ENCODE measurements around the gene OR6B1.
"Not testable (repeated sequence)": the region's sequence is repeated elsewhere in the genome, so short reads cannot be mapped to it uniquely, and the experiment has no call there.

The OR6B1 gene

GRCh38 chr7:144009361-144009760, 9.2 kb downstream of the OR6B1 start:
- H3K79me2 ChIP-seq (ENCODE audit: low read length) = no peaks in the 10 kb centered on the region
- H3F3A ChIP-seq (ENCODE audit: insufficient read depth, low read length) = no peaks in the 10 kb centered on the region
- H3K9me2 ChIP-seq (replicated peaks; ENCODE audit: insufficient read depth, low read length) = no peaks in the 10 kb centered on the region
- H3K9me3 ChIP-seq (replicated peaks; ENCODE audit: insufficient read depth, low read length) = no peaks in the 10 kb centered on the region
- H3K4me1 ChIP-seq (ENCODE audit: low read length) = no peaks in the 10 kb centered on the region
- no peaks in the 10 kb centered on the region for H3K36me3 ChIP-seq (replicated peaks; ENCODE audit: insufficient read depth, low read length)
- DNase-seq = no peak
- no peaks in the 10 kb centered on the region for H4K20me1 ChIP-seq (ENCODE audit: insufficient read depth, low read length)
- H3K4me3 ChIP-seq (ENCODE audit: low read length) = no peak overlapping the region
- TF ChIP-seq, protein P1, sequence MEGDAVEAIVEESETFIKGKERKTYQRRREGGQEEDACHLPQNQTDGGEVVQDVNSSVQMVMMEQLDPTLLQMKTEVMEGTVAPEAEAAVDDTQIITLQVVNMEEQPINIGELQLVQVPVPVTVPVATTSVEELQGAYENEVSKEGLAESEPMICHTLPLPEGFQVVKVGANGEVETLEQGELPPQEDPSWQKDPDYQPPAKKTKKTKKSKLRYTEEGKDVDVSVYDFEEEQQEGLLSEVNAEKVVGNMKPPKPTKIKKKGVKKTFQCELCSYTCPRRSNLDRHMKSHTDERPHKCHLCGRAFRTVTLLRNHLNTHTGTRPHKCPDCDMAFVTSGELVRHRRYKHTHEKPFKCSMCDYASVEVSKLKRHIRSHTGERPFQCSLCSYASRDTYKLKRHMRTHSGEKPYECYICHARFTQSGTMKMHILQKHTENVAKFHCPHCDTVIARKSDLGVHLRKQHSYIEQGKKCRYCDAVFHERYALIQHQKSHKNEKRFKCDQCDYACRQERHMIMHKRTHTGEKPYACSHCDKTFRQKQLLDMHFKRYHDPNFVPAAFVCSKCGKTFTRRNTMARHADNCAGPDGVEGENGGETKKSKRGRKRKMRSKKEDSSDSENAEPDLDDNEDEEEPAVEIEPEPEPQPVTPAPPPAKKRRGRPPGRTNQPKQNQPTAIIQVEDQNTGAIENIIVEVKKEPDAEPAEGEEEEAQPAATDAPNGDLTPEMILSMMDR (IDR thresholded peaks at IDR 0.05; ENCODE audit: low read length) = no peak
- TF ChIP-seq EZH2 (optimal IDR thresholded peaks at IDR 0.05; ENCODE audit: low read depth, low read length) (no peak), EZH2phosphoT487 (IDR thresholded peaks at IDR 0.05; ENCODE audit: low read length) (no peak)
- H3K27me3 ChIP-seq (replicated peaks; ENCODE audit: insufficient read depth, low read length) = no peaks in the 10 kb centered on the region
- H3K27ac ChIP-seq (ENCODE audit: low read length) = no peak overlapping the region
- no peak overlapping the region for H2AFZ ChIP-seq (ENCODE audit: low read length)
- H3K4me2 ChIP-seq (ENCODE audit: low read depth, low read length) = no peak overlapping the region
- H3K9ac ChIP-seq (ENCODE audit: low read length) = no peak overlapping the region

DNA sequence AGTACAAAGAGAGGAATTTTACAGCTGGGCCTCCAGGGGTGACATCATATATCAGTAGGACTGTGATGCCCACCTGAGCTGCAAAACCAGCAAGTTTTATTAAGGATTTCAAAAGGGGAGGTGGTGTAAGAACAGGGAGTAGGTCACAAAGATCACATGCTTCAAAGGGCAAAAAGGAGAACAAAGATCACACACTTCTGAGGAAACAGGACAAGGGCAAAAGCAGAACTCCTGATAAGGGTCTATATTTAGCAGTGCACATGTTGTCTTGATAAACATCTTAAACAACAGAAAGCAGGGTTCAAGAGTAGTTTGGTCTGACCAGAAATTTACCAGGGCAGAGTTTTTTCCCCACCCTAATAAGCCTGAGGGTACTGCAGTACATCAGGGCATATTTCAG, 9.9 kb downstream of the OR6B1 start:
- H3K4me1 ChIP-seq (ENCODE audit: low read length); H3K9me3 ChIP-seq (replicated peaks; ENCODE audit: insufficient read depth, low read length); H3K4me2 ChIP-seq (ENCODE audit: low read depth, low read length); H3K9me2 ChIP-seq (replicated peaks; ENCODE audit: insufficient read depth, low read length); DNase-seq; H3K79me2 ChIP-seq (ENCODE audit: low read length); H3K27me3 ChIP-seq (replicated peaks; ENCODE audit: insufficient read depth, low read length); H4K20me1 ChIP-seq (ENCODE audit: insufficient read depth, low read length); H3K4me3 ChIP-seq (ENCODE audit: low read length); H3K9ac ChIP-seq (ENCODE audit: low read length); H3K36me3 ChIP-seq (replicated peaks; ENCODE audit: insufficient read depth, low read length); H2AFZ ChIP-seq (ENCODE audit: low read length); H3K27ac ChIP-seq (ENCODE audit: low read length); H3F3A ChIP-seq (ENCODE audit: insufficient read depth, low read length): not testable (repeated sequence)

GRCh38 chr7:144010821-144011220, 10.7 kb downstream of the OR6B1 start:
- not testable (repeated sequence) for H3K4me3 ChIP-seq (ENCODE audit: low read length); H3K79me2 ChIP-seq (ENCODE audit: low read length); H3K27ac ChIP-seq (ENCODE audit: low read length); H3F3A ChIP-seq (ENCODE audit: insufficient read depth, low read length); H3K4me1 ChIP-seq (ENCODE audit: low read length); H3K27me3 ChIP-seq (replicated peaks; ENCODE audit: insufficient read depth, low read length); DNase-seq; H4K20me1 ChIP-seq (ENCODE audit: insufficient read depth, low read length); H3K9ac ChIP-seq (ENCODE audit: low read length); H2AFZ ChIP-seq (ENCODE audit: low read length); H3K36me3 ChIP-seq (replicated peaks; ENCODE audit: insufficient read depth, low read length); H3K9me2 ChIP-seq (replicated peaks; ENCODE audit: insufficient read depth, low read length); H3K4me2 ChIP-seq (ENCODE audit: low read depth, low read length); H3K9me3 ChIP-seq (replicated peaks; ENCODE audit: insufficient read depth, low read length)

DNA sequence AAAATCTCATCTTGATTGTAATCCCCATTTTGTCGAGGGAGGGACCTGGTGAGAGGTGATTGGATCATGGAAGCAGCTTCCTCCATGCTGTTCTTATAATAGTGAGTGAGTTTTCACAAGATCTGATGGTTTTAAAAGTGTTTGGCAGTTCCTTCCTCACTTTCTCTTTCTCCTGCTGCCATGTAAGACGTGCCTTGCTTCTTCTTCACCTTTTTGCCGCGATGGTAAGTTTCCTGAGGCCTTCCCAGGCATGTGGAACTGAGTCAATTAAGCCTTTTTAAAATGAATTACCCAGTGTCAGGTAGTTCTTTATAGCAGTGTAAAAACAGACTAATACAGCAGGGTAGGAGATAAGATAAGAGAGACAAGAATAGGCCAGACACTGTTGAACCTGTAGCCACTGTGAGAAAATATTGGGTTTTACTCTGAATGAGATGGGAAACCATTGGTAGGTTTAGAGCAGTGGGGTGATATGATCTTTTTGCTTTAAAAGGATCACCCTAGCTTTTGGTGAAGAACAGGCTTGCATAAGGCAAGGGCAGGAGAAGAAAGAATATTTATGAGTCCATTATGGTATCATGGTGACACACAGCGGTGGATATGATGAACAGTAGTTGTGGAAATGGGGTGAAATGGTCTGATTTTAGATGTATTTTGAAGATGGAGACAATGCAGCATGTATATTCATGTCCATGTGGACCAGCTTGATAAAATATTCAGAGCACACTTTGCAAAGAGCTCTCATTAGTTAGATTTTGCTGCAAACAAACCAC, 11.5 kb downstream of the OR6B1 start:
- no peak overlapping the region for H3K9ac ChIP-seq (ENCODE audit: low read length)
- H3K4me2 ChIP-seq (ENCODE audit: low read depth, low read length) = no peak overlapping the region
- no peaks in the 10 kb centered on the region for H4K20me1 ChIP-seq (ENCODE audit: insufficient read depth, low read length)
- no peak for DNase-seq
- no peaks in the 10 kb centered on the region for H3K9me2 ChIP-seq (replicated peaks; ENCODE audit: insufficient read depth, low read length)
- no peak overlapping the region for H2AFZ ChIP-seq (ENCODE audit: low read length)
- TF ChIP-seq EZH2phosphoT487 (IDR thresholded peaks at IDR 0.05; ENCODE audit: low read length) = no peak
- TF ChIP-seq, protein P1 (IDR thresholded peaks at IDR 0.05; ENCODE audit: low read length) = no peak
- TF ChIP-seq EZH2 (optimal IDR thresholded peaks at IDR 0.05; ENCODE audit: low read depth, low read length) = no peak
- no peaks in the 10 kb centered on the region for H3F3A ChIP-seq (ENCODE audit: insufficient read depth, low read length)
- no peak overlapping the region for H3K4me3 ChIP-seq (ENCODE audit: low read length)
- H3K27me3 ChIP-seq (replicated peaks; ENCODE audit: insufficient read depth, low read length) = no peaks in the 10 kb centered on the region
- H3K9me3 ChIP-seq (replicated peaks; ENCODE audit: insufficient read depth, low read length) = no peaks in the 10 kb centered on the region
- no peaks in the 10 kb centered on the region for H3K4me1 ChIP-seq (ENCODE audit: low read length)
- H3K36me3 ChIP-seq (replicated peaks; ENCODE audit: insufficient read depth, low read length) = no peaks in the 10 kb centered on the region
- no peaks in the 10 kb centered on the region for H3K79me2 ChIP-seq (ENCODE audit: low read length)
- H3K27ac ChIP-seq (ENCODE audit: low read length) = no peak overlapping the region

Data from MM.1S (cell line).